Panc1 (cell line): Measurements from ENCODE around the gene SPR. TPM values are rescaled to one million over a fixed set of nuclear protein-coding genes. Genes with fewer than 3 reads are reported as not detected.

Source experiments
- ATAC-seq: fragments of 200-7000 bp; cut with Tn5 transposase; 2 replicates; pipeline ENCODE4 v1.9.1; 2020; ENCODE audit warnings: mild to moderate bottlenecking, moderate library complexity
- BruUV-seq: library from RNA; stranded (reverse); fragments of 400-500 nt; replicated peaks from 2 replicates; lab custom pipeline; 2021; lab: Mats Ljungman, UMichigan
- CTCF ChIA-PET: fragments of 300-600 bp; sonication (Branson Sonifier 250); formaldehyde crosslinking; loops from one replicate; lab custom pipeline; 2022; ENCODE audit warnings: antibody characterized with exemption; lab: Charles Lee
- POLR2A ChIA-PET: fragments of 300-600 bp; sonication (Branson Sonifier 250); formaldehyde crosslinking; loops from one replicate; lab custom pipeline; 2022; ENCODE audit warnings: antibody characterized with exemption; lab: Charles Lee
- DNase-seq: peaks from one replicate; pipeline ENCODE4 v3.0.0-alpha.2; 2010; ENCODE audit warnings: low read depth, low spot score
- H3K27ac ChIP-seq: 2 replicates; pipeline ENCODE4 v1.5.1; 2011; ENCODE audit warnings: mild to moderate bottlenecking, low read length, inconsistent platforms
- H3K27me3 ChIP-seq: fragments of 200-500 bp; sonication (Bioruptor generic); 2 replicates; pipeline ENCODE4 v1.6.0; 2014; ENCODE audit warnings: low read length, inconsistent platforms; ENCODE audit not compliant: control insufficient read depth, insufficient read depth
- H3K36me3 ChIP-seq: fragments of 200-500 bp; sonication (Bioruptor generic); 2 replicates; pipeline ENCODE4 v1.5.1; 2014; ENCODE audit warnings: inconsistent platforms, mild to moderate bottlenecking, low read length, moderate library complexity; ENCODE audit not compliant: control insufficient read depth, insufficient read depth
- H3K4me1 ChIP-seq: 2 replicates; pipeline ENCODE4 v1.5.1; 2011; ENCODE audit warnings: inconsistent platforms, mild to moderate bottlenecking, low read length, moderate library complexity; ENCODE audit not compliant: control insufficient read depth, insufficient read depth
- H3K4me3 ChIP-seq, 2 experiments: 2 replicates each; pipeline ENCODE4 v1.5.1; 2011 to 2012; ENCODE audit warnings: low read depth in 2 of 2, low read length in 2 of 2, mild to moderate bottlenecking in 2 of 2, inconsistent platforms in 1 of 2, moderate library complexity in 1 of 2
- H3K9me3 ChIP-seq: fragments of 200-500 bp; sonication (Bioruptor generic); 2 replicates; pipeline ENCODE4 v1.5.1; 2014; ENCODE audit warnings: low read depth, mild to moderate bottlenecking, inconsistent platforms, low read length, moderate library complexity; ENCODE audit not compliant: control insufficient read depth, insufficient read depth
- POLR2AphosphoS5 ChIP-seq: IDR thresholded peaks from 2 replicates; pipeline ENCODE4 v1.6.1; 2012; ENCODE audit warnings: mild to moderate bottlenecking, low read depth, low read length, moderate library complexity
- SIN3A ChIP-seq: IDR thresholded peaks from 2 replicates; pipeline ENCODE4 v1.6.1; 2012; ENCODE audit warnings: low read depth, mild to moderate bottlenecking, low read length, moderate library complexity, borderline replicate concordance; ENCODE audit not compliant: insufficient read depth
- TCF7L2 ChIP-seq: IDR thresholded peaks from 2 replicates; pipeline ENCODE4 v1.6.1; 2011; ENCODE audit warnings: mild to moderate bottlenecking, low read depth, low read length, inconsistent platforms
- in situ Hi-C: cut with HindIII; loops from 2 replicates; pipeline ENCODE4 v1.10.0; 2016; ENCODE audit warnings: low sequenced_read_pairs, low pct_unique_long_range_greater_than_20kb
- intact Hi-C: fragments of 100-400 bp; cut with micrococcal nuclease; formaldehyde crosslinking; loops from one replicate; pipeline ENCODE4 v1.10.0; 2022; ENCODE audit not compliant: unreplicated experiment
- total RNA-seq: library from RNA; stranded (reverse); gene quantifications from one replicate; pipeline ENCODE4 v1.2.1, GENCODE V29; 2021; ENCODE audit not compliant: unreplicated experiment
- TF ChIP-seq, protein P1 (sequence below): fragments of 450-650 bp; IDR thresholded peaks from 2 replicates; pipeline ENCODE4 v1.5.1; 2017; ENCODE audit warnings: mild to moderate bottlenecking
- TF ChIP-seq, protein P2 (sequence below), 2 experiments: IDR thresholded peaks; 2 replicates each; pipeline ENCODE4 v1.6.1; 2011 to 2012; ENCODE audit warnings: low read depth in 2 of 2, control low read depth in 1 of 2, low read length in 1 of 2, mild to moderate bottlenecking in 1 of 2, moderate library complexity in 1 of 2; ENCODE audit not compliant: insufficient read depth in 1 of 2

SPR gene
- total RNA-seq, 1 experiment from 2014 or later: 75.4 TPM

DNA sequence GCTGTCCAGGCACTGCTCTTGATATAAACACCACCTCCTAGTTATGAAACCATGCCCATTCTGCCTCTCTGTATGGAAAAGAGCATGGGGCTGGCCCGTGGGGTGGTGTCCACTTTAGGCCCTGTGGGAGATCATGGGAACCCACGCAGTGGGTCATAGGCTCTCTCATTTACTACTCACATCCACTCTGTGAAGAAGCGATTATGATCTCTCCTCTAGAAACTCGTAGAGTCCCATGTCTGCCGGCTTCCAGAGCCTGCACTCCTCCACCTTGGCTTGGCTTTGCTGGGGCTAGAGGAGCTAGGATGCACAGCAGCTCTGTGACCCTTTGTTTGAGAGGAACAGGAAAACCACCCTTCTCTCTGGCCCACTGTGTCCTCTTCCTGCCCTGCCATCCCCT, 46.0 kb downstream of the SPR start:
- POLR2A ChIA-PET: no interaction called here

DNA sequence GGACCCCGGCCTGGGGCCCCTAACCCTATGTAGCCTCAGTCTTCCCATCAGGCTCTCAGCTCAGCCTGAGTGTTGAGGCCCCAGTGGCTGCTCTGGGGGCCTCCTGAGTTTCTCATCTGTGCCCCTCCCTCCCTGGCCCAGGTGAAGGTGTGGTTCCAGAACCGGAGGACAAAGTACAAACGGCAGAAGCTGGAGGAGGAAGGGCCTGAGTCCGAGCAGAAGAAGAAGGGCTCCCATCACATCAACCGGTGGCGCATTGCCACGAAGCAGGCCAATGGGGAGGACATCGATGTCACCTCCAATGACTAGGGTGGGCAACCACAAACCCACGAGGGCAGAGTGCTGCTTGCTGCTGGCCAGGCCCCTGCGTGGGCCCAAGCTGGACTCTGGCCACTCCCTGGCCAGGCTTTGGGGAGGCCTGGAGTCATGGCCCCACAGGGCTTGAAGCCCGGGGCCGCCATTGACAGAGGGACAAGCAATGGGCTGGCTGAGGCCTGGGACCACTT, 46.5 kb downstream of the SPR start:
- TF ChIP-seq POLR2AphosphoS5 (no peak), TCF7L2 (no peak), SIN3A (no peak)
- TF ChIP-seq, protein P1, sequence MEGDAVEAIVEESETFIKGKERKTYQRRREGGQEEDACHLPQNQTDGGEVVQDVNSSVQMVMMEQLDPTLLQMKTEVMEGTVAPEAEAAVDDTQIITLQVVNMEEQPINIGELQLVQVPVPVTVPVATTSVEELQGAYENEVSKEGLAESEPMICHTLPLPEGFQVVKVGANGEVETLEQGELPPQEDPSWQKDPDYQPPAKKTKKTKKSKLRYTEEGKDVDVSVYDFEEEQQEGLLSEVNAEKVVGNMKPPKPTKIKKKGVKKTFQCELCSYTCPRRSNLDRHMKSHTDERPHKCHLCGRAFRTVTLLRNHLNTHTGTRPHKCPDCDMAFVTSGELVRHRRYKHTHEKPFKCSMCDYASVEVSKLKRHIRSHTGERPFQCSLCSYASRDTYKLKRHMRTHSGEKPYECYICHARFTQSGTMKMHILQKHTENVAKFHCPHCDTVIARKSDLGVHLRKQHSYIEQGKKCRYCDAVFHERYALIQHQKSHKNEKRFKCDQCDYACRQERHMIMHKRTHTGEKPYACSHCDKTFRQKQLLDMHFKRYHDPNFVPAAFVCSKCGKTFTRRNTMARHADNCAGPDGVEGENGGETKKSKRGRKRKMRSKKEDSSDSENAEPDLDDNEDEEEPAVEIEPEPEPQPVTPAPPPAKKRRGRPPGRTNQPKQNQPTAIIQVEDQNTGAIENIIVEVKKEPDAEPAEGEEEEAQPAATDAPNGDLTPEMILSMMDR: no peak
- TF ChIP-seq, protein P2, sequence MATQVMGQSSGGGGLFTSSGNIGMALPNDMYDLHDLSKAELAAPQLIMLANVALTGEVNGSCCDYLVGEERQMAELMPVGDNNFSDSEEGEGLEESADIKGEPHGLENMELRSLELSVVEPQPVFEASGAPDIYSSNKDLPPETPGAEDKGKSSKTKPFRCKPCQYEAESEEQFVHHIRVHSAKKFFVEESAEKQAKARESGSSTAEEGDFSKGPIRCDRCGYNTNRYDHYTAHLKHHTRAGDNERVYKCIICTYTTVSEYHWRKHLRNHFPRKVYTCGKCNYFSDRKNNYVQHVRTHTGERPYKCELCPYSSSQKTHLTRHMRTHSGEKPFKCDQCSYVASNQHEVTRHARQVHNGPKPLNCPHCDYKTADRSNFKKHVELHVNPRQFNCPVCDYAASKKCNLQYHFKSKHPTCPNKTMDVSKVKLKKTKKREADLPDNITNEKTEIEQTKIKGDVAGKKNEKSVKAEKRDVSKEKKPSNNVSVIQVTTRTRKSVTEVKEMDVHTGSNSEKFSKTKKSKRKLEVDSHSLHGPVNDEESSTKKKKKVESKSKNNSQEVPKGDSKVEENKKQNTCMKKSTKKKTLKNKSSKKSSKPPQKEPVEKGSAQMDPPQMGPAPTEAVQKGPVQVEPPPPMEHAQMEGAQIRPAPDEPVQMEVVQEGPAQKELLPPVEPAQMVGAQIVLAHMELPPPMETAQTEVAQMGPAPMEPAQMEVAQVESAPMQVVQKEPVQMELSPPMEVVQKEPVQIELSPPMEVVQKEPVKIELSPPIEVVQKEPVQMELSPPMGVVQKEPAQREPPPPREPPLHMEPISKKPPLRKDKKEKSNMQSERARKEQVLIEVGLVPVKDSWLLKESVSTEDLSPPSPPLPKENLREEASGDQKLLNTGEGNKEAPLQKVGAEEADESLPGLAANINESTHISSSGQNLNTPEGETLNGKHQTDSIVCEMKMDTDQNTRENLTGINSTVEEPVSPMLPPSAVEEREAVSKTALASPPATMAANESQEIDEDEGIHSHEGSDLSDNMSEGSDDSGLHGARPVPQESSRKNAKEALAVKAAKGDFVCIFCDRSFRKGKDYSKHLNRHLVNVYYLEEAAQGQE (IDR thresholded peaks at IDR 0.05; ENCODE audit: insufficient read depth in 1 of 2, low read depth in 2 of 2, low read length in 1 of 2): no peak
- H3K27ac ChIP-seq: no peak overlapping the region
- no peak for ATAC-seq
- no peaks in the 10 kb centered on the region for H3K4me1 ChIP-seq
- peaks cover 5% of the 10 kb centered on the region; the same call in 1 of the 2 replicates for H3K27me3 ChIP-seq
- no peaks in the 10 kb centered on the region for H3K36me3 ChIP-seq
- in situ Hi-C loops: no loop called here
- H3K9me3 ChIP-seq: no peaks in the 10 kb centered on the region
- no peak overlapping the region for H3K4me3 ChIP-seq
- no TSS peak for BruUV-seq
- intact Hi-C loops: no loop called here
- ChIA-PET POLR2A (no interaction called here), CTCF (no interaction called here)
- DNase-seq: no peak

More for the DNA sequence above, 46.0 kb downstream of the SPR start:
- Histone ChIP-seq H3K9me3 (no peaks in the 10 kb centered on the region), H3K27me3 (peaks cover 7% of the 10 kb centered on the region; the same call in 1 of the 2 replicates), H3K4me3 (no peak overlapping the region), H3K4me1 (no peaks in the 10 kb centered on the region), H3K27ac (no peak overlapping the region), H3K36me3 (no peaks in the 10 kb centered on the region)
- ATAC-seq (no peak), DNase-seq (no peak)
- no TSS peak for BruUV-seq
- TF ChIP-seq SIN3A (no peak), TCF7L2 (no peak), POLR2AphosphoS5 (no peak)
- TF ChIP-seq, protein P2 (IDR thresholded peaks at IDR 0.05; ENCODE audit: insufficient read depth in 1 of 2, low read depth in 2 of 2, low read length in 1 of 2): no peak
- TF ChIP-seq, protein P1: no peak
- in situ Hi-C loops (no loop called here), intact Hi-C loops (no loop called here)
- CTCF ChIA-PET: interaction anchor here (0.8 kb wide), 1 partner anchor 40 kb away, joined by 5 read pairs; no protein-coding TSS in a partner anchor
